ENCODE data around the gene SATL1. TPM values are rescaled to one million over a fixed set of nuclear protein-coding genes. Genes with fewer than 3 reads are reported as not detected.

SATL1 gene
- total RNA-seq, 4 donors from 2014 or later, result not detected

DNA sequence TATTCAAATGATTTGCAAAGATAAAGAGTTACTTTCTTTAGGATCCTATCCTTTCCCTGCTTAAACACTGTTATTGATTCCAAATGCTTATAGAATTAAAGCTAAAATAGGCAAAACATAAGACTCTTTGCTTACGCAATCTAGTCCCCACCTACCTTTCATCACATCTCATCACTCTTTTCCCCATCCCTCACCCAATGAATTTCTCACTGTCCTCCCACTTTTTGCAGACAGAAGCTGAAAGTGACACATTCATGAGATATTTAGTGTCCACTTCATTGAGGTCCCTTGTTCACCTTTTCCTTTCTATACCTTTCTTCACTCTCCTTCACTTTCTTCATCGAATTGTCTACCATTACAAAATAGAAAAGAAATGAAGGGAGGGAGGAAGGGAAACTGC is 424 bp downstream of the SATL1 start:
- TF ChIP-seq, protein P1, sequence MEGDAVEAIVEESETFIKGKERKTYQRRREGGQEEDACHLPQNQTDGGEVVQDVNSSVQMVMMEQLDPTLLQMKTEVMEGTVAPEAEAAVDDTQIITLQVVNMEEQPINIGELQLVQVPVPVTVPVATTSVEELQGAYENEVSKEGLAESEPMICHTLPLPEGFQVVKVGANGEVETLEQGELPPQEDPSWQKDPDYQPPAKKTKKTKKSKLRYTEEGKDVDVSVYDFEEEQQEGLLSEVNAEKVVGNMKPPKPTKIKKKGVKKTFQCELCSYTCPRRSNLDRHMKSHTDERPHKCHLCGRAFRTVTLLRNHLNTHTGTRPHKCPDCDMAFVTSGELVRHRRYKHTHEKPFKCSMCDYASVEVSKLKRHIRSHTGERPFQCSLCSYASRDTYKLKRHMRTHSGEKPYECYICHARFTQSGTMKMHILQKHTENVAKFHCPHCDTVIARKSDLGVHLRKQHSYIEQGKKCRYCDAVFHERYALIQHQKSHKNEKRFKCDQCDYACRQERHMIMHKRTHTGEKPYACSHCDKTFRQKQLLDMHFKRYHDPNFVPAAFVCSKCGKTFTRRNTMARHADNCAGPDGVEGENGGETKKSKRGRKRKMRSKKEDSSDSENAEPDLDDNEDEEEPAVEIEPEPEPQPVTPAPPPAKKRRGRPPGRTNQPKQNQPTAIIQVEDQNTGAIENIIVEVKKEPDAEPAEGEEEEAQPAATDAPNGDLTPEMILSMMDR (IDR thresholded peaks at IDR 0.05), result no peak
- no peak for TF ChIP-seq POLR2A (IDR thresholded peaks at IDR 0.05)
- 42 to 54% methylated on average over 2 of the region's 2 CpGs for WGBS, 2 donors
- no peak for DNase-seq
- Histone ChIP-seq H3K27ac (no peak overlapping the region), H3K4me1 (peaks cover 0 to 6% (median 0%) of the 10 kb centered on the region in 3 donors), H3K27me3 (no peaks in the 10 kb centered on the region), H3K4me3 (peak overlapping the region in 2 of 4 donors; percentile 52 to 71), H3K36me3 (no peaks in the 10 kb centered on the region), H3K9me3 (no peaks in the 10 kb centered on the region)
- intact Hi-C loops (cut with DNase I), result no loop called here

DNA sequence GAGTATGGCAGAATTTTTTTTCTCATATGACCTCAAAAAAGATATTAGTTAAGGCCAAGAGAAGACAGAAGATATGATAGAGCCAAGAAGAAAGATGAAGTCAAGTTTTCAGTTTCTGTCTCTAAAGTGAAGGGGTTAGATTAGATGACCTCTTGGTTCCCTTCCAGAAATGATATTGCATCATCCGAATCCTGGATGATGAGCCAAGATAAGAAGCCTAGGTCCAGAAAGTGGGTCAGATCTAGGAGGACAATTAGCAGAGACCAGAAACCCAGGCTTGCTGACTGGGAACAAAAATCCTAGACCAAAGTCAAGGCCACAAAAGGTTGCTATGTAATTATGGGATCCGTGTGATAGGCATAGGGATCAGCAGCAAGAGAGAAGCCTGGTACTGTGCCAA is 20.2 kb downstream of the SATL1 start:
- Histone ChIP-seq H3K36me3 (no peaks in the 10 kb centered on the region), H3K27me3 (no peaks in the 10 kb centered on the region), H3K4me1 (no peaks in the 10 kb centered on the region), H3K9me3 (no peaks in the 10 kb centered on the region), H3K4me3 (no peak overlapping the region), H3K27ac (no peak overlapping the region)
- no peak for DNase-seq
- intact Hi-C loops (cut with DNase I), result no loop called here
- WGBS, 2 donors, result 54% methylated on average over 2 of the region's 2 CpGs; no CpG with 5 or more reads in 1 of the 2 donors
- no peak for TF ChIP-seq POLR2A (IDR thresholded peaks at IDR 0.05)
- TF ChIP-seq, protein P1 (IDR thresholded peaks at IDR 0.05), result no peak

DNA sequence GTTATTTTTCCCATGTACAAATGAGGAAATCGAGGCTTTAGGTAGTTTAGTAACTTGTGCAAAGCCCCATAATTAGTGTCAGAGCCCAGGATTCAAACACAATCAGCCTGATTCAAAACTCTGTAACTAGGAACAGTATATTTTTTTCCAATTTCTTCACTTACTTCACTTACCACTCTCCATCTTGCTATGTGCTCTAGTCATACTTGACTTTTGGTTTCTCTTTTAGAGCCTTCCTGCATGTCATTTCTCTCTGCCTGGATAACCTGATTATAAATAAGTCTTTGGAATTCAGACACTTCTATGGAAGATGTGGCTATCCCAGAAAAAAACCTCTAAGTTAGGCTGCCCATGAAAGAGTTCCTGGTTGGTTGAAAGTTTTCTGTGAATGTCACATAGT is 22.2 kb downstream of the SATL1 start:
- no peak overlapping the region for H3K4me3 ChIP-seq
- intact Hi-C loops (cut with DNase I), result no loop called here
- DNase-seq, result no peak
- no peaks in the 10 kb centered on the region for H3K9me3 ChIP-seq
- WGBS, 2 donors, result 24 to 45% methylated on average over 1 of the region's 1 CpG
- TF ChIP-seq, protein P1 (IDR thresholded peaks at IDR 0.05), result no peak
- TF ChIP-seq POLR2A (IDR thresholded peaks at IDR 0.05), result no peak
- no peak overlapping the region for H3K27ac ChIP-seq
- H3K27me3 ChIP-seq, result no peaks in the 10 kb centered on the region
- no peaks in the 10 kb centered on the region for H3K36me3 ChIP-seq
- no peaks in the 10 kb centered on the region for H3K4me1 ChIP-seq

DNA sequence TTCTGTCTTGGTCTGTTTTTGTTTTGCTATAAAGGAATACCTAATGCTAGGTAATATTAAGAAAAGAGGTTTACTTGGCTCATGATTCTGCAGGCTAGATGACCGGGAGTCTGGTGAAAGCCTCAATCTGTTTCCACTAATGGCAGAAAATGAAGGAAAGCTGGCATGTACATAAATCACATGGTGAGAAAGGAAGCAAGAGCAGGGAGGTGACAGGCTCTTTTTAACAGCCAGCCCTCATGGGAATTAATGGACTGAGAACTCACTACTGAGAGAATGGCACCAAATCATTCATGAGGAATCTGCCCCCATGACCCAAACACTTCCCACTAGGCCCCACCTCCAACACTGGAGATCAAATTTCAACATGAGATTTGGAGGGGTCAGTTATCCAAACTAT is 27.6 kb downstream of the SATL1 start:
- H3K27me3 ChIP-seq, result no peaks in the 10 kb centered on the region
- TF ChIP-seq, protein P1 (IDR thresholded peaks at IDR 0.05), result no peak
- no peak for TF ChIP-seq POLR2A (IDR thresholded peaks at IDR 0.05)
- no peaks in the 10 kb centered on the region for H3K36me3 ChIP-seq
- no peak for DNase-seq
- no peak overlapping the region for H3K27ac ChIP-seq
- intact Hi-C loops (cut with DNase I), result no loop called here
- H3K9me3 ChIP-seq, result no peaks in the 10 kb centered on the region
- H3K4me1 ChIP-seq, result no peaks in the 10 kb centered on the region
- no peak overlapping the region for H3K4me3 ChIP-seq
- WGBS, 2 donors, result 40 to 60% methylated on average over 1 of the region's 1 CpG

DNA sequence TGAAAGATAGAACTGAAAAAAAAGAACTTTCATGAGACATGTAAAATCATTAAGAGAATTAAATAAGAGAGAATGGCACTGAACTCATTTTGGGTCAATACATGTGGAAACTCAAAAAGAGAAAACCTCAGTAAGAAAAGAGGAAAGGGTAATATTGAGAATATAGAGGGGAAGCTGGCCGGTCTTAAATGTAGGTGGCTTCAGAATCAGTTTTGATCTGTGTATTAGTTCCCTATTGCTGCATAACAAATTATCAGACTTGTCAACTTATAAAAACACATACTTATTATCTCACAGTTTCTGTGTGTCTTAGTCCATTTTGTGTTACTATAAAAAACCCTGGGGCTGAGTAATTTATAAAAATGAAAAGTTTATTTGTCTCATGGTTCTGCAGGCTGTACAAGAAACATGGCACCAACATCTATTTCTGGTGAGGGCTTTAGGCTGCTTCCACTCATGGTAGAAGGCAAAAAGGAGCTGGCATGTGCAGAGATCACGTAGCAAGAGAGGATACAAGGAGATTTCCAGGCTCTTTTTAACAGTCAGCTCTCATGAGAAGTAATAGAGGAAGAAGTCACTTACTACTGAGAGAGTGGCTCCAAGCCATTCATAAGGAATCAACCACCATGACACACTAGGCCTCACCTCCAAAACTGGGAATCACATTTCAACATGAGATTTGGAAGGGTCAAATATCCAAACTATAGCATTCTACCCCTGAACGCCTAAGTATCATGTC is 29.6 kb downstream of the SATL1 start:
- no peaks in the 10 kb centered on the region for H3K9me3 ChIP-seq
- intact Hi-C loops (cut with DNase I), result no loop called here
- no peak for DNase-seq
- 52 to 75% methylated on average over 3 of the region's 3 CpGs for WGBS, 2 donors
- no peak overlapping the region for H3K4me3 ChIP-seq
- H3K27me3 ChIP-seq, result no peaks in the 10 kb centered on the region
- H3K27ac ChIP-seq, result no peak overlapping the region
- no peaks in the 10 kb centered on the region for H3K36me3 ChIP-seq
- H3K4me1 ChIP-seq, result no peaks in the 10 kb centered on the region
- no peak for TF ChIP-seq POLR2A (IDR thresholded peaks at IDR 0.05)
- TF ChIP-seq, protein P1 (IDR thresholded peaks at IDR 0.05), result no peak
